Ectodermal cell (in vitro differentiated cells): ENCODE measurements around the gene ZNF285.
"Not testable (repeated sequence)": the region's sequence is repeated elsewhere in the genome, so short reads cannot be mapped to it uniquely, and the experiment has no call there.

Experiments
- H3K27ac ChIP-seq: 2 replicates; pipeline ENCODE4 v1.7.0; 2013; ENCODE audit warnings: mild to moderate bottlenecking, low read depth, low read length; ENCODE audit not compliant: insufficient read depth, poor library complexity, severe bottlenecking
- H3K27me3 ChIP-seq: 2 replicates; pipeline ENCODE4 v1.7.0; 2013; ENCODE audit warnings: mild to moderate bottlenecking, low read length; ENCODE audit not compliant: insufficient read depth, control insufficient read depth, poor library complexity, severe bottlenecking
- H3K36me3 ChIP-seq: one replicate; pipeline ENCODE4 v1.7.0; 2013; ENCODE audit warnings: low read length; ENCODE audit not compliant: control insufficient read depth, insufficient read depth
- H3K4me1 ChIP-seq: one replicate; pipeline ENCODE4 v1.7.0; 2013; ENCODE audit warnings: low read length; ENCODE audit not compliant: control insufficient read depth, insufficient read depth
- H3K4me3 ChIP-seq: 2 replicates; pipeline ENCODE4 v1.7.0; 2013; ENCODE audit warnings: low read depth, low read length, control low read depth; ENCODE audit not compliant: insufficient read depth
- H3K9me3 ChIP-seq: 2 replicates; pipeline ENCODE4 v1.7.0; 2013; ENCODE audit warnings: mild to moderate bottlenecking, low read length, moderate library complexity; ENCODE audit not compliant: control insufficient read depth
- WGBS, 2 experiments: methylation state at CpG; one replicate each; pipeline ENCODE4 v1.1.7; 2013; ENCODE audit warnings: missing lambda C conversion rate in 2 of 2; 5-methylcytosine and 5-hydroxymethylcytosine counted together

Gene ZNF285

DNA sequence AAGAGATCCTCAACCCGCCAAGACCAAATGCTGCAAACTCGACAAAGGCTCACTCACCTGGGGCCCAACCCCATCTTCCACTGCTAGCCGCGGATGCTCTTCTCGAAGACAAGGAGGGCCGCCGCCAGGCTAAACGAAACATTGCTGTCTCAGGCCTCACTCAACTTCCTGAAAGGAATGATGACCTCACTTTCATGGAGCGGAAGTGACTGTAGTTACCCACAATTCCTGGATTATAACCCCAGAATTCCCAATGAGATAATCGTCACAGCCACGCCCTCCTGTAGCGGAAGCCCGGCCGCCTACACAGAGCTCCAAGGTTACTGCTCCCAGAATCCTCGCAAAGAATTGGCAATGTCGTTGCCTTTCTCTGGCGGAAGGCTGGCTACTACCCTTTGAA lies 34.4 kb downstream of the ZNF285 start:
- Histone ChIP-seq H3K27me3 (no peaks in the 10 kb centered on the region), H3K4me3 (no peak overlapping the region), H3K4me1 (no peaks in the 10 kb centered on the region), H3K36me3 (no peaks in the 10 kb centered on the region), H3K9me3 (no peaks in the 10 kb centered on the region), H3K27ac (no peak overlapping the region)
- 83 to 85% methylated on average over 17 of the region's 17 CpGs for WGBS, 2 experiments

DNA sequence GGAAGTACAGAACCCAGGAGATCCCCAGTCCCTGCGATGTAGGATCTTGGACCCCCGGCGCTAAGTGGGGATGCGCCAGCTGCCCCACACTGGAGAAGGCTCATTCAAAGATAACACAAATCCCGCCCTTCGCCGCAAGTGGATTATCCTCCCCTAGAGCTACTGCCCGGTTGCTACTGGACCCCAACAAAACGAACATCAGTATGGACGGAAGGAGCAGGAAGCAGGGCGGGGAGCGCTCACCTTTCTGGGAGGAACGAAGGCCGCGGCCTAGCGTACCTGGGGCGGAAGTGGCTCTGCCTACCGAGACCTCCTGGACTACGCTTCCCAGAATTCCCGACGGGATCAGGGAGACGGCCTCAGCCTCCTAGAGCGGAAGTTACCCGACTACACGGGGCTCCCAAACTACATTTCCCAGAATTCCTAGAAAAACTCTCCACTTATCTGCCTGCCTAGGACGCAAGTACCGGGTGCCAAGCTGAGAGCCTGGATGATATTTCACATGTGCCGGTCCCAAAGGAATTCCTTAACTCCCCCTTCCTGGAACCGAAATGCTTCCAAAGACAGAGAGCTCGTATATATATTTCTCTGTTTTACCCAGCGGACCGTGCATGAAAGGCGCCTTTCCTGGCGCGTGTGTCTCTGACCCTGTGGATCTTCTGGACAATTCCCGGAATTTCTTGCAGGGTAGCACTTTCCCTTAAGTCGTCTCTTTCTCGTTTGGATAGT lies 44.9 kb downstream of the ZNF285 start, which contains the start of gene ZNF112:
ZNF112 (minus strand) TSS at position 298 of the 729 bp plus-strand sequence. CDS start 16,141 bp downstream, outside the sequence.
- Histone ChIP-seq H3K4me1 (no peaks in the 10 kb centered on the region), H3K36me3 (no peaks in the 10 kb centered on the region), H3K27ac (no peak within 1 kb of the TSS), H3K27me3 (no peaks in the 10 kb centered on the region), H3K4me3 (peak within 1 kb of the TSS; percentile 79), H3K9me3 (no peaks in the 10 kb centered on the region)
- WGBS, 2 experiments = 4% methylated on average over 38 of the region's 38 CpGs

DNA sequence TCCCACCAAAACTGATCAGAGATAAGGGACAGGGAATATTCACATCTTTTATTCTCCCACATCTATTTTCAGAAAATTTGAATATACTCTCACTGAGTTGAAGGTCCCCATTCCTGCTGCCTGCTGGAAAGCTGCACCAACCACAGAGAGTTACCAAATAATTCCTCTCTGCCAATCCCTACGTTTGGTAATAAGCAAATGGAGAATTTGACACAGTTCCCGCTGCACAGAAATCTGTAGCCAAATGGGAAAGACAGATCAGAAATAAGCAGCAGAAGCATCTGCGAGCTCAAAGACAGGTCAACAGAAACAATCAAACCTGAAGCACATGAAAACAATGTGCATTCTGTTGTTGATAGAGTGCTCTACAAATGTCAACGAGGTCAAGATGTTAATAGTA lies 54.9 kb downstream of the ZNF285 start:
- 92 to 93% methylated on average over 4 of the region's 4 CpGs for WGBS, 2 experiments
- Histone ChIP-seq H3K4me1 (no peaks in the 10 kb centered on the region), H3K9me3 (no peaks in the 10 kb centered on the region), H3K27me3 (no peaks in the 10 kb centered on the region), H3K4me3 (no peak overlapping the region), H3K36me3 (no peaks in the 10 kb centered on the region), H3K27ac (no peak overlapping the region)

DNA sequence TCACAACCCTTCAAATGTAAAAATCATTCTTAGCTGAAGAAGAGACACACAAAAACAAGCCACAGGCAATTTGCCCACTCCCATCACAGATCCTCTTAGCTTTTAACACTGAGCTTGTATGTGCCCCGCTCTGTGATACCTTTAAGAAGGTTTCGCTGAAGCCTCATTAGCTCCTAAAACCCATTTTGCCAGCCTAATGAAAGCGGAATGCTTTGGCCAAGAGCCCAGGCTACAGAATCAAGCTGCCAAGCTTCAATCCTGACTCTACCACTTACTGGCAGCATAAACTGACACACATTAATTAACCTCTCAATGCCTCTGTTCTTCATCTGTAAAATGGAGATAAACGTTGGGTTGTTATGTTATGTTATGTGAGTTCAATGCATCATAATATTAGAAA lies 55.4 kb downstream of the ZNF285 start:
- no peaks in the 10 kb centered on the region for H3K36me3 ChIP-seq
- H3K4me1 ChIP-seq = no peaks in the 10 kb centered on the region
- H3K27me3 ChIP-seq = no peaks in the 10 kb centered on the region
- no peaks in the 10 kb centered on the region for H3K9me3 ChIP-seq
- no peak overlapping the region for H3K4me3 ChIP-seq
- 91 to 96% methylated on average over 3 of the region's 4 CpGs for WGBS, 2 experiments
- no peak overlapping the region for H3K27ac ChIP-seq

DNA sequence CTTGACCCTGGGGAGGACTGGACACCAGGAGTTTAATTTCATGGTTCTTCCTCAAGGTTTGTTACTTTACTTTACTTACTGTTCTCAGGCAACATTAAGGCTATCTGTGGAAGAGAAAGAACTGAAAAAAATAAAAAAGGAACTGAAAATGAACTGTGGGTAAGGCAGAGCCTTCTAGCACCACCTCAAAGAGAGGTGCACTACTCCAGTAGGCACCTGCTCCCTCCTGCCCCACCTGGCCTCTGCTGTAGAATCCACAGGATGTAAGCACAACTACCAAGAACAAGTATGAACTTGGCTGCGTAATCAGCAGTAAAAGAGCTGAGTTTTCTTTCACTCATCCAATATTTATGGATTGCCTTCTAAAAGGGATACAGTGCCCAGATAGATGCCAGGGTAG lies 57.2 kb downstream of the ZNF285 start:
- Histone ChIP-seq H3K36me3 (peaks cover 4% of the 10 kb centered on the region), H3K27ac (no peak overlapping the region), H3K9me3 (no peaks in the 10 kb centered on the region), H3K4me3 (no peak overlapping the region), H3K4me1 (no peaks in the 10 kb centered on the region), H3K27me3 (no peaks in the 10 kb centered on the region)
- WGBS, 2 experiments = 0 to 8% methylated on average over 1 of the region's 1 CpG

DNA sequence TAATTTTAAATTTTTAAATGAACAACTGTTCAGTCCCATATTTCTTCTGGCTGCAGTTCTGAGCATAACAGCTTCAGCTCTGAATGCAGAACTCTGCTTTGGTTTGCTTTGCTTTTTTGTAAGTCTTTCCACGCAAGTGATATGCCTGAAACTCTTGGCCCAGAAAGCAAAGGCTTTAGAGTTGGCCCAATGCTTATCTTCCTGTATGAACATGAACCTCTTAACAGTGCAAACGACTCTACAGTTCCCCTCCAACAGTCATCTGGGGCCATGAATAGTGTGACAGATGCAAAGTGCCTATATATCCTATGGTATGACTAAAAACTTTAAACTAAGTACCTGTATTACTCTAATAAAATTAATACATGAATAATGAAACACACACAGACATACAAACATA lies 59.6 kb downstream of the ZNF285 start:
- Histone ChIP-seq H3K36me3 (peaks cover 15% of the 10 kb centered on the region), H3K4me3 (no peak overlapping the region), H3K27me3 (no peaks in the 10 kb centered on the region), H3K9me3 (no peaks in the 10 kb centered on the region), H3K27ac (no peak overlapping the region), H3K4me1 (no peaks in the 10 kb centered on the region)
- 94 to 98% methylated on average over 2 of the region's 2 CpGs for WGBS, 2 experiments

DNA sequence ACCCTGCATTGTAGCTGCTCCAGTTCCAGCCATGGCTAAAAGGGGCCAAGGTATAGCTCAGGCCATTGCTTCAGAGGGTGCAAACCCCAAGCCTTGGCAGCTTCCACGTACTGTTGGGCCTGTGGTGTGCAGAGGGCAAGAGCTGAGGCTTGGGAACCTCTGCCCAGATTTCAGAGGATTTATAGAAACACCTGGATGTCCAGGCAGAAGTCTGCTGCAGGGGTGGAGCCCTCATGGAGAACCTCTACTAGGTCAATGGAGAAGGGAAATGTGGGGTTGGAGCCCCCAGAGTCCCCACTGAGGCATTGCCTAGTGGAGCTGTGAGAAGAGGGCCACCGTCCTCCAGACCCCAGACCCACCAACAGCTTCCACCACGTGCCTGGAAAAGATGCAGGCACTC lies 66.8 kb downstream of the ZNF285 start:
- not testable (repeated sequence) for H3K27ac ChIP-seq, H3K9me3 ChIP-seq, H3K4me3 ChIP-seq, H3K27me3 ChIP-seq, H3K4me1 ChIP-seq
- H3K36me3 ChIP-seq = peaks cover 74% of the 10 kb centered on the region
- 62 to 64% methylated on average over 3 of the region's 3 CpGs for WGBS, 2 experiments
